Stimulated activated CD4-positive, alpha-beta T cell treated with anti-CD3 and anti-CD28 coated beads, Interleukin-12 subunit alpha, Interleukin-12 subunit beta, amount 100 ng/mL, for 48 hours (primary cell): ENCODE data around the gene CDC42SE1.
A peak's percentile ranks its signal among the peaks of the same experiment; 100 is the strongest.

Experiments used
- DNase-seq, 3 donors: peaks; one replicate each; pipeline ENCODE4 v3.0.0-alpha.2; 2020; ENCODE audit warnings: low read depth in 2 of 3, low spot score in 1 of 3

CDC42SE1 gene

DNA sequence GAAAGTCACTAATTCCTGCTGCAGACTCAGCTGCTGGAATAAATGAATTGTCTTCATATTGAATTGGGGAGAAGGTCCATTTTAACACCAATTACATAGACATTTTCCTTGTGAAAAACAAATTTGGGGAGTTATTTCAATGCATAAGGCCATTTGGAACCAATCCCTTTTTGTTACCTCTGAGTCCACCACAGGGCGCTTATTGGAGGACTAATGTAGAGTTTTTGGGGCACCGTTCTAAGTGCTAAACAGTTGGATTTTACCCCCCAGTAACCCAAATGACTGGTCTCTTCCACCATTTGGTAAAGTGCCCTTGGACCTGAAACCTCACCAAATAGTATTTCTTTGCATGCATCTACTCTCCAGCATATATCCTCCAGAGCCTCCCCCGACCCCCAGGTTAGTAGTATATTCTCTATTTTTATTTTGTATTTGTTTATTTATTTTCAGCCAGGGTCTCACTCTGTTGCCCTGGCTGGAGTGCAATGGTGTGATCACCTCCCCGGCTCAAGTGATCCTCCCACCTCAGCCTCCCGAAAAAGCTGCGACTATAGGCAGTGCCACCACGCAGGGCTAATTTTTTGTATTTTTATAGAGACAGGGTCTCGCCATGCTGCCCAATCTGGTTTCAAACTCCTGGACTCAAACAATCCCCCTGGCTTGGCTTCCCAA, 49.6 kb downstream of the CDC42SE1 start:
- no peak for DNase-seq

DNA sequence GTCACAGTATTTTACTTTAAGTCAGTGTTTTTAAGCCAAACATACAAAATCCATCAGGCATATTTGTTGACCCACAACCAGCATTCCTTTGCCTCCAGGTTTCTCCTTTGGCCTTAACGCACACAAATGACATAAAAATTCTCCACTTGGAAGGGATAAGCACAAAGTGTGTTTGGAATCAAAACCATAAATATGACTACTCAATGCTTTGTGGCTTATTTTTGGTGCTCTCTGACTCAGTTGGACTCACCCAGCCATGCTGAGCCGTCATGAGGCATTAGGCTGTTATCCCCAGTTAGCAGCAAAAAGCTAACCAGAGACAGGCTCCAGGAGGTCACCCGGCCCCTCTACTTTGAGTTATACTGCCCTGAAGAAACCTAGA, 50.2 kb downstream of the CDC42SE1 start:
- DNase-seq = no peak

DNA sequence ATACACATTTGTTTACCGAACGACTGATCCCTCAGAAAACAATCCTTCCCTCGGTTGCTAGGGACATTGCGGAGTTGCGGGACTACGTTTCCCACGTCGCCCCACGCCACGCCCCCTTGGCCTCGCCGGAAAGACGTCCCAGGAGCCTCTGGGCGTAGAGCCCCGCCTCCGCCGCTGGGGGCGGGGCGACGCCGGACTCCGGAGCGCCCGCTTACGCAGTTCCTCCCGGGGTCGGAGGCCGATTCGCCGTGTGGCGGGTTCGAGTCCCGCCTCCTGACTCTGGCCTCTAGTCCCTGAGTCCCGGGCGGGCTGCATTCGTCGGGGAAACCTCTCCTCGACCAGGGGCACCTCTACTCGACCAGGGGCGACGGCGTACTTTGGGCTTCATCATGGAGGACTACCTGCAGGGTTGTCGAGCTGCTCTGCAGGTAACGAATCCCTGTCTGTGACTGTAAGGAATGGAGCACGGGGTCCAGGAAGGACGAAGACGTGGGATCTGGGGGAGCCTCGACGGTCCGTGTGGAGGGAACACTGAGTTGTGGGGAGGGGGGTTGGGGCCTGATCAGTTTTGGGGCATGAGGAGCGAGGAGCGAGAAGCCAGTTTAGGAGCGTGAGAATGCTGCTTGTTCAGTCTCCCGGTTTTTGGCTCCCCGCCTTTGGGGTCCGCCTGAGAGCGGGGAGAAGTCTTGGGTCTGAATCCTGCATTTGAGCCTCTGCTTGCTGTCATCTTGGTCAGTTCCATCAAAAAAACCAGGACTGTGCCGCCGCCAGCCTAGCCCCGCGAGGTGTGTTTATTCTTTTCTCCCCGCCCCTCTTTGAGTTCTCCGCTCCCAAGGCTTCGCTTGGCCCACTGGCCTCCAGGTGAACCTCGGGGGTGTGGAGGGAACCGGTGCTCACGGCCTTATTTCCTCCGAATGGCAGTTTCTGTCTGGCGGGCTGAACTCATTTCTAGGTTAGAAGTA, 50.9 kb downstream of the CDC42SE1 start, which contains the start of gene PRUNE1:
PRUNE1 (plus strand) TSS at position 206 of the 962 bp plus-strand sequence; CDS start at position 390, 184 bp downstream.
- peak; percentile 93 to 97 (median 94) for DNase-seq

DNA sequence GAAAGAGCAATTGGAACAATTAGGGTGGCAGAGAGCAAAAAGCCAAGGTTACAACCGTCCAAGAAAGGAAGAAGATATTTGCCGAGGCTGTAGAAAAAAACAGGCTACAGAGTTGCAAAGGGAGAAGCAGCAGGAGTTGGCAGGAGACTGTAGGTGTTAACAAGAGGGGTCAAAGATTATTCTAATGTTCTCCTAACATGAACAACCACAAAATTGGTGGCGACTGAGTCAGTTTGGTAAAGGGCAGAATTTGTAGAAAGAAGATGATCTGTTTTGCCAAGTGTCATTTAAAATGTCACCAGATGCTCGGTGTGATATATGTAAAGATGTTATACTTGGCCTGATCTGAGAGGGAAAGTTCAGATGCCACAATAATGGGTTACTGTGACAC, 51.6 kb downstream of the CDC42SE1 start:
- no peak for DNase-seq

DNA sequence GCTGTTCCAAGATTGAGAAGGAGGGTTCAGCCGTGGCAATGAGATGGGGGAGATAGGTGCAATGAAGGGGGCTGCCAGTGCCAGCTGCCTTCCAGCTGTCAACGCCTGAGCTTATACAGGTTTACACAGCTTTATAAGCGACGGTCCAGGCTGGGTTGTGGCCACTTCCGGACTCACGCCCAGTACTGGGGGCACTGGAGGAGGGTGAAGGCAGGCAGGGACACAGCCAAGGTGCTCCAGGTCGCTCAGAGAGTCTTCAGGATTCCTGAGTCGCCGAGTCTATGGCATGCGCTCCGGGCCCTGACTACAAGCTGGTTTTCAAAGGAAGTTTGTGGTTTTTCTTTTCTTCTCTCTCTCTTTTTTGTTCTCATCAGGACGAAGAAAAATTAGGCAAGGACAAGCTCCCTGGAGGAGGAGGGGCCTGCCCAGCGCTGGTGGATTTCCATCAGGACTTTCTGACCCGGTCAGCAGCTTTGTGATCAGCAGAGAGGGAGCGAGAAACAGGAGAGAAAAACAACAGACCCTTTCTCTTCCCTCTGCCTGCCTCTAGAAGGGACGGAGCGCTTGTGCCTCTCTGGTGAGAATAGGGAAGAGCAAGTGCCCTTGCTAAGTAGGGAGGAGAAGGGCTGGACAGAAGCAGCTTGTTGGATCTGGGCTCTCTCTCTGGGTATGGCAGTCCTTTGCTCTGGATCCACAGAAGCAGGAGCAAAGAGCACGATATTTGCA, 52.9 kb downstream of the CDC42SE1 start, which contains the start of gene MINDY1:
MINDY1 (minus strand) TSS at position 576 of the 726 bp plus-strand sequence. CDS start 4,285 bp downstream, outside the sequence.
- peak in 2 of 3 donors; percentile 30 to 36 for DNase-seq

DNA sequence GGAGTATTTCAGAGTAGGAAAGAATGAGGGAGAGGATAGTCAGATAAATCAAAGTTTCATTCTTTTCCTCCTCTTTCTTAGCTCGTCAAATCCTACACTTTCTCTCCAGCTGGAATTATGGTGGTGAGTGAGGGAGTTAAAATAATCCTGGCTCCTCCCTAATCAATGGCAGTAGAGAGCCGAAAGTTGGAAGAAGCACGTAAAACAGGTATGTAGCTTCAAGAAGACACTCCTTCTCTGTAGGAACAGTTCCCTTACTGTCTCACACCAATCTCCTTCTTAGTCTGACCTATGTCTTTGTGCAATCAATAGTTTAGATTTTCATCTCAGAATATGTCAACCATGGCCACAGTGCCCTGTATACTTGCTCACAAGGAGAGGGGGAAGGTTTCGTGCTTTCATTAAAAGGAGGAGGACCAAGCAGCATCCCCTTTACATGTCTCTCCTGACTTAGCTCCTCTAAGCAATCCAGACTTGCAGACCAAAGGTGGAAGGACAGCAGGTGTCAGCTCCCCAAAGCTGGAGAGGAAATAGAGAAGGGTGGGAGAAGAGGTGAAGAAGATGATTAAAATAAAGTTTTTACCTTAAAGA, 53.6 kb downstream of the CDC42SE1 start:
- DNase-seq = no peak

DNA sequence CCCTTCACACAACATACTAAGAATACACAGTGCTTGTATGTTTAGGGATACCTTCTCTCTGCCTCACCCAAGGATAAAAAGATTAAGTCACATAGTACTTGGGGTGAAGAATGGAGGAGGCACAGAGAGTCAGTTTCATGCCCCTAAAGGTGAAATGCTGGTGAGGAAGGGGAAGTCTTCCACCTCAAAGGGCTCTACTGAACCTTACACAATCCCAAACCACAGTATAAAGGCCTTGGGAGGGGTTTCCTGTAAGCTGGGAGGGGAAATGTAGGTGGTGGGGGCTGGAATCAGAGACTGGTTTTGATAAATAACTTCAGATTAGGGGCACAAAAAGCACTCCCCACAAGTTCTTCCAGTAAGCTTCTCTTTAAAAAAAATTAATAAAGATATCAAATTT, 56.2 kb downstream of the CDC42SE1 start:
- no peak for DNase-seq

DNA sequence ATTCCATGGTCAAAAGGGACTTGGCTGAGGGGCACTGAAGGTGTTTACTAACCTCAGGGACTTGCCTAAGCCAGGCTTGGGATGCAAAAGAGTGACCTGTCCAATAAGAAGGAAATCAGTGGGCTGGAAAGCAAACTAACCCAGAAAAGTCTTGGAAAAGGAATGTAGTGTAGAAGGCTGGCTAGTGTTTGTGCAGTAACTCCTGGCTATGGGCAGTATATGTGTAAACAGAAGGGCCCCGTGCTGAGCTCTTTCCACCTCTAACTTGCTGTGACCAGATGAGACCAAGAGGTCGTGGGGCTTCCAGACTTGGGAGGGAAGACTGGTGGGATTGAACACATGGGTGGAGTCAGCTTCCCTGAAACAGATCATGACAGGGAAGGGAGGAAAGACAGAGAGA, 56.8 kb downstream of the CDC42SE1 start:
- DNase-seq = no peak

DNA sequence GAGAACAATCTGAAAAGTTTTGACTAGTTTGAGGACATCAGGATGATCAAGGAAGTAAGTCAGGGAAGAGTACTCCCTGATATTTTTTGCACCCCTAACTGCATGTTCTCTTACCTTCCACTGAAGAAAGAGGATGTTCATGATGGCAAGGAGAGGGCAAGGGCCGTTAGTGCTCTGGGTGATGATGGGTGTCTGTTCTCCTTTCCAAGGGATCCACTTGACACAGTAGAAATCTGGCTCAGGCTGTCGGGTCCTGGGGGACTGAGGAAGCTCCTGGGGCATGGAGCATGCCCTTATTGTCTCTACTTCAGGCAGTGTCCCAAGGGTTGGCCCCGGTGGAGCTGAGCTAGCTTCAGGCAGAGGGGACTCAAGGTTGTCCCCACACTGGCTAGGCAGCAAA, 57.4 kb downstream of the CDC42SE1 start:
- no peak for DNase-seq

DNA sequence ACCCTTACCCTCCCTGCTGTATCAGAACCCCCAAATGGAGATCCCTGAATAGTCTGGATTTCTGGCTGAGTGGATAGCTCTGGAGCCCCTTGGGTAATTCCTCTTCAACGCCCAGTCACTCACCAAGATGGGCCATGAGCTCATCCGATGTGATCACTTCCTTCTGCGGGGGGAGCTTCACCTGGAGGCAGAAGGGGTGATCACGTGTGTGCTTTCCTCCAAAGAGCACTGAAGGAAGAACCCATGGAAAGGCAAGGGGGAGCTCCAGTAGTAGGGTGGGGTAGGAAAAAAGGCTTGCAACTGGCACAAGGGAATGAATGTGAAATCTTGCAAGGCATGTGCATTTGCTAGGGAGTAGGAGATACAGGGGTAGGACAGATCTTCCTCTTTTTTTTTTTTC, 57.8 kb downstream of the CDC42SE1 start:
- no peak for DNase-seq
